ENCODE data around the gene PPP1CB.

PPP1CB gene

GRCh38 chr2:28721601-28722191 lies 29.9 kb upstream of the PPP1CB start:
- Histone ChIP-seq H3K4me1 (ENCODE audit: control insufficient read depth, low read length) (no peaks in the 10 kb centered on the region), H3K27ac (ENCODE audit: low read depth, low read length) (no peak overlapping the region), H3K4me3 (ENCODE audit: low read length) (no peak overlapping the region), H3K9me2 (replicated peaks; ENCODE audit: control insufficient read depth, low read length) (no peaks in the 10 kb centered on the region), H3K4me2 (ENCODE audit: low read length) (no peak overlapping the region), H3K9me3 (ENCODE audit: control insufficient read depth, insufficient read depth, low read length) (no peaks in the 10 kb centered on the region), H3K79me2 (ENCODE audit: control insufficient read depth, low read length) (no peaks in the 10 kb centered on the region), H3K36me3 (ENCODE audit: control insufficient read depth, low read length) (no peaks in the 10 kb centered on the region), H3F3A (ENCODE audit: control insufficient read depth, insufficient read depth) (no peaks in the 10 kb centered on the region), H3K27me3 (ENCODE audit: control insufficient read depth, low read length) (no peaks in the 10 kb centered on the region), H4K20me1 (ENCODE audit: control insufficient read depth, insufficient read depth, low read depth, low read length) (no peaks in the 10 kb centered on the region)
- TF ChIP-seq EZH2phosphoT487 (IDR thresholded peaks at IDR 0.05; ENCODE audit: borderline replicate concordance, low read length) (no peak), CTCF (IDR thresholded peaks at IDR 0.05; ENCODE audit: low read depth, low read length, poor library complexity, severe bottlenecking) (no peak)

DNA sequence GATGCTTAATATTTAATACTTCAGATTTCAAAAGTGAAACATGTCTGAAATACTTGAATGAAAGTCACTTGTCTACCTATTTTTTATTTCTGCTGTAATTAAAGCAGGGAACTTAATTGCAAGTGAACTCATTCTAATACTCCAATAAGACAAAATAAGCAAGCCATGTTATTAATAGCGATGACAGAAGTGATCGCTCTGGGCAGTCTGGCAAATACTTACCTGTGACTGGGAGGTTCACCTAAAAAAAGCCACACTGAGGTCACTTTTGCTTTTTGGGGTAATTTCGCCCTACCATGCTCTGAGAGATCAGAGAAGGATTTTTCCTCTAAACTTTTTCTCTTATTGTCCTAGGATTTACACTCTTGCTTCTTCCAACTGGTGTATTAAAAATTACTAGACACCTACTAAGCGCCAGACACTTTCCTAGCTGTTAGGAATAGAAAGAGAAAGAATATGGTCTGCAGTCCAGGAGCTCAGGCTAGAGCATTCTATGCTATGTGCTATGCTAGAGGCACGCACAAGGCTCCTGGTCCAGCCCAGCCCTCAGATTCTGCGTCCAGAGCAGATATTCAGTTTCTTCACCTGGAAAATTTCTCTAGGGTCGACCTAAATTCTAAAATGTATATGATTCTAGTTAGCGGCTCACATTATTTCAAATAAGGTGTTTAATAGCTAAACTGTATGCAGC lies 26.5 kb upstream of the PPP1CB start:
- H3K27ac ChIP-seq (ENCODE audit: low read depth, low read length) = no peak overlapping the region
- H3K4me3 ChIP-seq (ENCODE audit: low read length) = no peak overlapping the region
- H3K9me3 ChIP-seq (ENCODE audit: control insufficient read depth, insufficient read depth, low read length) = no peaks in the 10 kb centered on the region
- no peaks in the 10 kb centered on the region for H3K79me2 ChIP-seq (ENCODE audit: control insufficient read depth, low read length)
- H3K36me3 ChIP-seq (ENCODE audit: control insufficient read depth, low read length) = no peaks in the 10 kb centered on the region
- H3K27me3 ChIP-seq (ENCODE audit: control insufficient read depth, low read length) = peaks cover 4% of the 10 kb centered on the region; the same call in 1 of the 2 replicates
- H3F3A ChIP-seq (ENCODE audit: control insufficient read depth, insufficient read depth) = no peaks in the 10 kb centered on the region
- H4K20me1 ChIP-seq (ENCODE audit: control insufficient read depth, insufficient read depth, low read depth, low read length) = no peaks in the 10 kb centered on the region
- no peaks in the 10 kb centered on the region for H3K4me1 ChIP-seq (ENCODE audit: control insufficient read depth, low read length)
- no peak overlapping the region for H3K4me2 ChIP-seq (ENCODE audit: low read length)
- no peak for TF ChIP-seq EZH2phosphoT487 (IDR thresholded peaks at IDR 0.05; ENCODE audit: borderline replicate concordance, low read length)
- TF ChIP-seq CTCF (IDR thresholded peaks at IDR 0.05; ENCODE audit: low read depth, low read length, poor library complexity, severe bottlenecking) = no peak
- no peaks in the 10 kb centered on the region for H3K9me2 ChIP-seq (replicated peaks; ENCODE audit: control insufficient read depth, low read length)

DNA sequence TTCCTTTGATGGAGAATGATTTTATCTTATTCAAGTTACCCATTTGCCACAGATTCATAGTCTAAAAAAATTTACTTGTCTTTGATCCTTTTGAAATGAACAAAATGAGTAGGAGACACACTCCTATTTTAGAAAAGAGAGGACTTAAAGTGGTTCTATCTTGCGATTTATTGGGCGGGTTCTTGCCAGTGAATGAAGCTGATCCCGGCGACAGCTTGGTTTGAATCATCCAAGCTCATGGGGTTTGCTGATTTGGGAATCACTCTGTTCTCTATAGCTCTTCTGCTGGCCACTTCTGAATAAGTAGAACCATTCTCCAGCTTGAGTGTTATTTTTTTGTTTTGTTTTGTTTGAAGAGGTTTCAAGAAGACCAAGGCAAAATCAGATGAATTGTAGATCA lies 25.5 kb upstream of the PPP1CB start:
- H3K36me3 ChIP-seq (ENCODE audit: control insufficient read depth, low read length) = no peaks in the 10 kb centered on the region
- no peaks in the 10 kb centered on the region for H4K20me1 ChIP-seq (ENCODE audit: control insufficient read depth, insufficient read depth, low read depth, low read length)
- H3K9me3 ChIP-seq (ENCODE audit: control insufficient read depth, insufficient read depth, low read length) = no peaks in the 10 kb centered on the region
- H3K27me3 ChIP-seq (ENCODE audit: control insufficient read depth, low read length) = peaks cover 4% of the 10 kb centered on the region; the same call in 1 of the 2 replicates
- no peak overlapping the region for H3K4me3 ChIP-seq (ENCODE audit: low read length)
- H3K4me2 ChIP-seq (ENCODE audit: low read length) = no peak overlapping the region
- H3K4me1 ChIP-seq (ENCODE audit: control insufficient read depth, low read length) = no peaks in the 10 kb centered on the region
- TF ChIP-seq CTCF (IDR thresholded peaks at IDR 0.05; ENCODE audit: low read depth, low read length, poor library complexity, severe bottlenecking) (no peak), EZH2phosphoT487 (IDR thresholded peaks at IDR 0.05; ENCODE audit: borderline replicate concordance, low read length) (no peak)
- no peaks in the 10 kb centered on the region for H3K79me2 ChIP-seq (ENCODE audit: control insufficient read depth, low read length)
- no peak overlapping the region for H3K27ac ChIP-seq (ENCODE audit: low read depth, low read length)
- H3K9me2 ChIP-seq (replicated peaks; ENCODE audit: control insufficient read depth, low read length) = no peaks in the 10 kb centered on the region
- no peaks in the 10 kb centered on the region for H3F3A ChIP-seq (ENCODE audit: control insufficient read depth, insufficient read depth)

Measured in DOHH2 (cell line).